GM15510 (cell line): ENCODE measurements around the gene CEBPA.

Experiments
- POLR2A ChIP-seq: IDR thresholded peaks from 3 replicates; pipeline ENCODE4 v1.6.1; 2011; ENCODE audit warnings: borderline replicate concordance; ENCODE audit not compliant: insufficient read length; ENCODE audit errors: extremely low read depth

The CEBPA gene

DNA sequence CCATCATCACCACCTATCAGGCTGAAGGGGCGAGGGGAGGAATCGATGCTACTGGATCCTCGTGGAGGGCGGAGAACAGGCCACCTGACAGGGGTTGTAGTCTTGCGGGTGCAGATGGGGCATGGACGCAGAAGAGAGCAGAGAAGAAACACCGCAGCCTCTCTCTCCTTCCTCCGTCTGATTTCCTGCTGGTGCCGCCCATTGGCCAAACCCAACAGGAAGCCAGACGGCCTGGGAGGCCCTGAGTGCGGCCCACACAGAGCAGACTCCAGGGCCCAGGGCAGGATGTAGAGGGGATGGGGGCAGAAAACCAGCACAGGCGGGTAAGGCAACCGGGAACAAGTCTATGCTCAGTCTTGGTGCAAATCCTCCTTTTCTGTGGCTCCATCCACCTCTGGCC lies 15.4 kb downstream of the CEBPA start:
- no peak for TF ChIP-seq POLR2A

DNA sequence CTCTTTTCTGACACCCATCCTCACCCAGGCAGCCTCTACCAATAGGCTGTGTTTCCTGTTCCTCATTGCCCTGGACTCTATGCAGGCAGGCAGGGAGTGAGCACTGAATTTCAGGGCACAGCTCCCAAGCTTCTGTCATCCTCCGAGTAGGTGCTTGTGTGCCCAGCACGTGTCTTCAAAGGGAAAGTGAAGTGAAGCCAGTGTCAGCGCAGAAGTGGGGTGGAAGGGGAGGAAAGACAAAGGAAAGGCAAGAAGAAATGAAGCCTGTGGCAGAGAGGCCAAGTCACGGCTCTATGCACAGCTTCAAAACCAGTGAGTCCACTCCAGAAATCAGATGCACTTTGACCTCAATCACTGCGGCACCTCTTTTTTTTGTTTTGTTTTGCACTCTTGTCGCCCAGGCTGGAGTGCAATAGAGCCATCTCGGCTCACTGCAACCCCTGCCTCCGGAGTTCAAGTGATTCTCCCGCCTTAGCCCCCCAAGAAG lies 16.9 kb downstream of the CEBPA start:
- TF ChIP-seq POLR2A: no peak

DNA sequence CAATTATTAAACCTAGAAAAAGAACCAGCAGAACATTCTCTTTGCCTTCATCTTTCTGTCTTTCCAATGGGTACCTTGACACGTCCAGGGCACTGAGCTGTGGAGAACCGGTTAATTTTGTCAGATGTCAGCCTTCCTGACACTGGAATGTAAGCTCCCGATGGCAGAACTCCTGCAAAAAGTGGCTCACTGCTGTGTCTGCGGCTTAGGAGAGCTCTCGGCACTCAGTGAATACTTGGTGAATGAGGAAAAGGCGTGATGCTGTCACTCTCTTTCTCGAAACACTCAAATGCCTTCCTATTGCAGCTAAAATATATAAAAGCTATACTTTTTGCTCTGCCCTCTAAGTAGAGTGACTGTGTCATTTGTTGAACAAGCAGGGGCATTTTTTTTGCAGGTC lies 17.6 kb downstream of the CEBPA start:
- no peak for TF ChIP-seq POLR2A

DNA sequence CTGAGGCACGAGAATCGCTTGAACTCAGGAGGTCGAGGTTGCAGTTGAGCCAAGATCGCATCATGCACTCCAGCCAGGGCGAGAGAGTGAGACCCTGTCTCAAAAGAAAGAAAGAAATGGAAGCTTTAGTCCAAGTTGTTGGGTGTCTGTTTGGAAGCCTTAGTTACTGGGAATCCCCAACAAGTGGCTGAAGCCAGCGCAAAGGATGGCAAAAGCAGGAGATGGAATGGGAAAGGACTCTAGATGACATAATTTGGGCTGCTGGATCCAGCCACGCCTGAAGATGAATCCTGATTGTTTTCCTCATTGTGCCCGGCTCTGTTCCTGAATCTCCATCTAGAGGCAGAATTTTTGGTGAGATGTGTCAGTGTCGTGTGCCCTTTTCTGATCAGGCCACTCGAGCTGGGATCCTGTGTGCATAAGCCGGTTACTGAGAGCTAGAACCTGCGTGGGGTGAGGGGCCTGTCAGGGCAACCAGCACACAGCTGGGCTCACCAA lies 18.1 kb downstream of the CEBPA start:
- TF ChIP-seq POLR2A: no peak

DNA sequence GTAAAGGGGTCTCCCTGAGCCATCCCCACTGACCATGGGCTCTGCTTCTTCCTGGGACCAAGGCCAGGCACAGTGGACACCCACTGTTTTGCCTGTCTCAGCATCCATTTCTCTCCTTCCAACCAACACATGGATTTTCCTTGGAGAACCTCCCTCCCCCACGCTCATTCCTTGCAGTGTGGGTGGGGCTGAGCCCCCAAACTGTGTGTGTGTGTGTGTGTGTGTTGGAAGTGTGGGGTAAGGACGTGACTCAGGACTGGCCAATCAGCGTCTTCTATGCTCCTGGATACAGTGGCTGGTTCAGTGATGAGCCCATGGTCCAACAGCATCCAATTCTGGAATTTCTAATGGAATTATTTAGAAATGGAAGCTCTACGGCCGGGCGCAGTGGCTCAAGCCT lies 18.7 kb downstream of the CEBPA start:
- TF ChIP-seq POLR2A: no peak

DNA sequence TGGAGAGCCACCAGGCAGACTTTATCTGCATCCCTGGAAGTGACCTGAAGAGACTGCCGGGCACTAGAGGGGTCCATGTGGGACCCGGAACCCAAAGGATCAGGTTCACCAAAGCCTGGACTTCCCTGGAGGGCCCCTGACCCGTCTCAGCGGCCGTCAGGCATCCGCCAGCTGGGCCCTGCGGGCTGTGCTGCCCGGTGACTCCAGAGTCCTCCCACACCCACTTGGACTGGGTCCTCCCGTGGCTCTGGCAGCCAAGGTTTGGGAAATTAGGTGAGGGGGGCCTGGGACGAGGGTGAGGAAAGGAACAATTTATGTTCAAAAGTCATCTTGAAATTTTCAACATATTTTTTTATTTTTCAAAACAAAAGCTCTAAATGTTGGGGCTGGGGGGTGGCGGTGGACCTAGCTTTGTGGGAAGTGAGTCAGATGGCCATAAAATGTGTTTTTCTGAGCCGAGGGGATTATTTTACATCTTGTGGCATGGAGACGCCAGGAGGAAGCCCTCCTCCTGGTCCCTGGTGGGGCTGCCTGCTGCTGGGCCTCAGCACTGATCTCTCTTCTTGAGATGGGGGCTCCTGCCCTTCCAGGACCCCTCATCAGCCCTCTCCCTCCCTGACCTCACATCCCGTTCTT lies 20.2 kb downstream of the CEBPA start:
- TF ChIP-seq POLR2A: no peak

DNA sequence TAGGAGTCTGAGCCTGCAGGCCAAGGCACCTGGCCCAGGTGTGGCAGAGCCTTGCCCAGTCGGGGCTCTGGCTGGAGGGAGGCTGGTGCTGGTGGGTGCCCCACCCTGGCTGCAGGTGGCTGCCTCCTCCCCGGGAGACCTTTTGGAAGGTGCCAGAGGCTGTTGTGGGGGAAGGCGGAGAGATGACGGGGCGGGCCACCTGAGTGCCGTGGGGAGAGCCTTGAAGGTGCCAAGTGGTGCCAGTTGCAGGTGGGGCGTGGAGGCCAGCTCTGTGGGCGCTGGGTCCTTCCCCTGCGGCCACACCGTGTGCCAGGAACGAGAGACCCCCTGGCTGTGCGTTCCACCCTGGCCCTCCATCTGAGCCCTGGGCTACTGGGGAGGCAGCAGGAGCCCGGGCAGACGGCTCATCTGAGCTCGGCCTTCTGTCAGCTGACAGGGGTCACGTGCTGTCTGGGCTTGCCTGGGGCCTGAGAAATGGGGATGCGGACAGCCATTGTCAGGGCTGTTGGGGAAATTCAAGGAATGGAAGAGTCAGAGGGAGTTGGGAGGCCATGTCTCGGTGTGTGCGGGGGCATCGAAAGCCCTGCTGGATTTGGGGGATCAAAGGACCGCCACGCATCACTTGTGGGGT lies 20.9 kb downstream of the CEBPA start:
- TF ChIP-seq POLR2A: no peak

DNA sequence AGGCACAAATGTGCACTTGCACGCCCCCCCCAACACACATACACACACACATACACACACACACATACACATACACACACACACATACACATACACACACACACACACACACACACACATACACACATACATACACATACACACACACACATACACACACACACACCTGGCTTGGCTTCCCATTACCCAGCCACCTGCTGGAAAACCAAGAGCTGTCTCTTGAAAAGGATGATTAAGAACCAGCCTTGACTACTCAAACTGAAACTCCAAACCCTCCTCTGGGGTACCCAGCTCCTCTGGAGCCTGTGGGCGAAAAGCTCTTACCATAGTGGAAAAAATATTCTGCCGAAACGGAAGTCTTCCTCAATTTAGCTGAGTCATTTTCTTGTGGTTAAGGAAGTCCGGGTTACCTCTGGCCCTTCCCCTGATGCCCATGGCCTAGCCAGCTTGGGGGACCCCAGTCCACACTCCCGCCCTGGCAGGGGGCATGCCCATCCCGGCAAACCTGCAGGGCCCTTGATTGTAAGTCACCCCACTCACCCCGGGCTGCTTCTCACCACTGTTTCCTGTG lies 21.9 kb downstream of the CEBPA start:
- TF ChIP-seq POLR2A: no peak

DNA sequence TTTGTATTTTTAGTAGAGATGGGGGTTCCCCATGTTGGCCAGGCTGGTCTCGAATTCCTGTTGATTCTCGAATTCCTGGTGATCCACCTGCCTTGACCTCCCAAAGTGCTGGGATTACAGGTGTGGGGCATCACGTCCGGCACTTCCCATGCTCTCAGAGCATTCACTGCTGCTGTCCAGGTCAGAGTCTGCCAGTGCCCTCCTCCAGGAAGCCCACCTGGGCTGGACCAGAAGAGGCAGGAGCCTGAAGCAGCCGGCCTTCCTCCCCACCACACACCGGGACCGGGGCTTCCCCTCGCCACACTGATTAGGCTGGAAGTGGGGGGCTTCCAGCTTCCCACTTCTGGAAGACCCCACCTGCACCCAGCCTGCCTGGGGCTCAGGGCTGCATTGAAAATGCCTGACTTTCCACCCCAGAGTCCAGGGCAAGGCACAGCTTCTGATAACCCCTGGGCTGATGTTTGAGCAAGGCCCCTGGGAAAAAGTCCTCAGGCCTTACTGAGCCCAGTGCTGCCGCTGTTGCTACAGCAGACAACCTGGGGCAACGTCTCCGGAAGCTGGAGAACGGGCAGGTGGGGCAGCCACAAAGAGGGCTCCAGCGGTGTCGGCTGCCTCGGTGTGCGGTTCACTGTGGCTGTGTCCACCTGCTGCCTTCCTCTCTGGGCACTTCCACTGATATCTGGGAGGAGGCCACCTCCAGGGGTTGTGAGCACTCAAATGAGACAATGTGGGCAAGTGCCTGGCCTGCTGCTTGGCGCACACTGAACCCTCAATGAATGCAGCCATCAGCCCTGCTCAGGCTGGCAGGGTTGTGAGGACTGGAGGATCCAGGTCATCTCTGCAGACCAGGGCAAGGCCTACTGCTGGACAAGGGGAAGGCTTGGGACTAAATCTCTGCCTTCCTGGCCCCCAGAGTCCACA lies 22.6 kb downstream of the CEBPA start:
- TF ChIP-seq POLR2A: no peak

DNA sequence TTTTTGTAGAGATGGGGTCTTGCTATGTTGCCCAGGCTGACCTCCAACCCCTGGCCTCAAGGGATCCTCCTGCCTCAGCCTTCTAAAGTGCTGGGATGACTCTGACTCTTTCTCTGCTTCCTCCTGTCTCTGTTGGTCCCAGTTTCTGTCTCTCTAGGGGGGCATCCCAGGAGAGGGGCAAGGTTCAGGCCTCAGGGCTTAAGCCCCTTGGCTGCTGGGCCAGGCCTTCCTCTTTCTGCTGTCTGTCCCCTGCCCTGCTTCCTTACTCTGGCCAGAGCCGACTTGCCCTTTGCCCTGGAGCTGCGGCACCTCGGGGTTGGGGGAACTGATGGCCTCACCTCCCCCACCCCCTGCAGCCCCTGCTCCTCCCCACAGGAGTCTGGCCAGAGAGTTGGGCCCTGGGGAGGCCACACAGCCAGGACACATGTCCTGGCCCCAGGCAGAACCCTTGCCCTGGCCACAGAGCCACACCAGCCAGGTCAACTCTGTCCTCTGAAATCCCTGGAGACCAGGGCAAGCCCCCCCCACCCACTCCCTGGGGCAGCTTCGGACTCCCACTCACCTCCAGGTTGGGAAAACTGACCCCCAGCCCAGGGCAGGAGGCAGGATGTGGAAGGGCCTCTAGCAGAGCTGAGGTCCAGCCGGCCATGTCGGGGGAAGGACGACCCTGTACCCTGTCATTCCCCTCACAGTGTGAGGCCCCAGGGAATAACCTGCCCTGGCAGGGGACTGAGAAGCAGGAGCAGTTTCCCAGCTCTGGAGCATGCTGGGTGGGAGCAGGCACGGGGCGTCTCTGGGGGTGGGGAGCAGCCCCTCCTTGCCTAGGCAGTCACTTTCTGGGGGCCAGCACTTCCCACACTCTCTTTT lies 23.7 kb downstream of the CEBPA start:
- no peak for TF ChIP-seq POLR2A

DNA sequence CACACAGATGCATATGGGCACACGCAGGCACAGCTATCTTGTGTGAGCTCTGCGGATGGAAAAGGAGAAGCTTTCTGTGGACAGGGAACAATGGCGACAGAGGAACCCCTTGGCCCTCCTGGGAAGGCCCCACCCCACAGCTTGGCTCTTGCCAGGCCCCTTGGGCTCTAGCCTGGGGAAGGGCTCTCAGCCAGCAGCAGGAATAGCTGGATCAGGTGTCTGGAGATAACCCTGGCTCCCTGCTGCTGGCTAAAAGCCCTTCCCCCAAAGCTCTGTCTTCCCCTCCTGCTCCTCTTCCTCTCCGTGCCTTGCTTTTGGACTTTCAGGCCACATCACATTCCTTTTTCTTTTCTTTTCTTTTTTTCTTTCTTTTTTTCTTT lies 24.3 kb downstream of the CEBPA start:
- TF ChIP-seq POLR2A: no peak

DNA sequence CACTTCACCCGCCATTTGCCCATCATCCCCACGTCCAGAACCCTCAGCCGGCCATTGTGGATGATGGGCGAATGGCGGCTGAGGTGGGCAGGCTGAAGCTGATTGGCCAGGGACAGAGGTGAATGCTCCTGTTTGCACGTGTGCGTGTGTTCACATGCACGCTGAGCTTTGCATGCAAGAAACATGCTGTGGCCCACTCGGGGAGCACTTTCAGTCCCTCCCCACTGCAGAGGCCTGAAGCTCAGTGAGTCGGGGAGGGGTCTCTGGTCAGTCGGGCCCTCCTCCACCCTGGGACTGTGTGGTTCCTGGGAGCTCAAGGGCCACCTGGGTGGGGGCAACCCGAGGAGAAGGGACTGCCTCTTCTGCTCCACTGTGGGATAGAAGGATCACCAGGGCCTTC lies 24.9 kb downstream of the CEBPA start:
- no peak for TF ChIP-seq POLR2A

DNA sequence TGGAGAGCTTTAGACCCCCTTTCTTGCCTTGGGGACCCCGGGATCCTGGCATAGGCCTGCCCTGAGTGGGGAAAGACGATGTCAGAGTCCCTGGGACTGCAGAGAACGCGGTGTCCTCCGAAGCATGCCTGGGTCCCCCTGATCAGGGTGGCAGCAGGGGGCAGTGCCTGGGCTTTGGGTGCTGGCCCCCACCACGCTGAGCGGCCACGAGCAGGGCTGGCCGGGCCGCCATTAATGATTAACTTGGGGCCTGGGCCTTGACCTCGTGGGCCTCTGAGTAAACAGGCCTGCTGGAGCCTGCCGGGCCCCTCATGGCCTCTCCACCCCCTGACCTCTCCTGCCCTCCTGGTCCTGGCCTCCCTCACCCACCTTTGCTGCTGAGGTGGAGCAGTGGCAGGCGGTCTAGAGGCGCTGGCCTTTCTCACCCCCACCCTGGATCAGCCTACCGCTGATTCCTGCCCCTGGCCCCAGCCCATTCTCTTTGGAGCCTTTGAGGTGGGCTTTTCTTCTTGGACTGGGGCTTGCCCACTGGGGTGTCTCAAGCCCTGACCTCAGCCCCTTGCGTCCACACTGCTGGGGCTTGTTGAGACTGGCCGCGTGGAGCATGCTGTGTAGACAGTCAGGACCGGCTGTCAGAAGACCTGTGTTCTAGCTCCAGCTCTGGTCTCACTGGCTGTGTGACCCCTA lies 26.3 kb downstream of the CEBPA start:
- no peak for TF ChIP-seq POLR2A
